ENCODE measurements around the gene PIERCE2.
"Not testable (repeated sequence)": the region's sequence is repeated elsewhere in the genome, so short reads cannot be mapped to it uniquely, and the experiment has no call there.

PIERCE2 gene

DNA sequence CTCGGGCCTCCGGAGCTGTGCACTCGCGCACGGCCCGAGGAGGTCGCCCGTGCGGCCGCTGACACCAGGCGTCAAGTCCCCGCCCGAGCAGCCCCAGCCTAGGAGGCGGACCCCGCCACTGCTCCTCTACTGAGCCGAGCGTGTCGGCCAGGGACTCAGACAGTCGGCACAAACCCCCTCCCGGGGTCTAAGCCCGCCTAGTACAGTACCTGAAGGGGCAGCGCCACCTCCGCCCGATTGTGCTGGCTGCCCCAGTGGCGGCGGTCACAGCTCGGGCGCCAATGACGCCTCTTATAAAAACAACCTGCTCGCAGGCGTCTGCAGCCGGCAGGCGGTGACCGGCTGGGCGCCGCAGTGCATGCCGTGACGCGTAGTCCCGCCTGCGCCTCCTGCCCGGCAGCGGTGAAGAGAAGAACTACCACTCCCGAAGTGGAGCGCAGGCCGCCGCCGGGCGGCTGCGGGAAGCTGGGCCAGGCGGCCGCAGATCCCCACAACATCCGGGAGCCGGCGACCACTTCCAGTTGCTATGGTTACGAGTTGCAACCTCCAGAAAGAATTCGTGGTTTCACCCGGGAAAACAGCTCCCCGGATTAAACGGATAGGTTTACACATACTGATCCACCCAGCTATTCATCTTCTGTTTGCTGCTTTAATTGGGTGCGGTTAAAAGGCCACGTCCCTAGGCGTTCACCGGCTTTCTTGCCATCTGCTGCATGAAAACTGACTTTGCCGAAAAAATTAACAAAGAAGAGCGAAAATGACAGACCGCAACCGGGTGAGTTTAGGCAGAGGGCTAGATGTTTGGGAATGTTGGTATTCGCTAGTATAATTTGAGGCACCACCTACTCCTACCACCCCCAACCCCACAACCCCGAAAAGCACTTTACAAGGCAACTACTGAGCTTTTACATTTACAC is at the start of gene PIERCE2, which contains the start of gene CCPG1:
Gene PIERCE2, plus strand, starts transcription at position 484 of the 917 bp plus-strand sequence. Its CDS starts 274 bp downstream, at position 758.
Gene CCPG1, minus strand, starts transcription at position 348 of the 917 bp plus-strand sequence. CDS start 18,935 bp downstream, outside the sequence.
- no peak for FAIRE-seq

GRCh38 chr15:55360256-55360655 is 48.0 kb upstream of the PIERCE2 start:
- no peak for FAIRE-seq

GRCh38 chr15:55361048-55361447 is 47.2 kb upstream of the PIERCE2 start:
- FAIRE-seq = no peak

DNA sequence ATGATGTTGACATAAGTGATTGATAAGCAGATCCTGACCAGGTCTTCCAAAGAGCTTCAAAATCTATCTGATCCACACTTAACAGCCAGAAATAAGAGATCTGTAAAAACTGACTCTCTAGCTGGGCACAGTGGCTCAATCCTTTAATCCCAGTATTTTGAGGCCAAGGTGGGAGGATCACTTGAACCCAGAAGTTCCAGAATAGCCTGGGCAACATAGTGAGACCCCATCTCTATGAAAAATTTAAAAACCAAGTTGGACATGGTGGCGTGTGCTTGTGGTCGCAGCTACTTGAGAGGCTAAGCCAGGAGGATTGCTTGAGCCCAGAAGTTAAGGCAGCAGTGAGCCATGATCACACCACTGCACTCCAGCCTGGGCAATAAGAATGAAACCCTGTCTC is 45.7 kb upstream of the PIERCE2 start:
- FAIRE-seq = no peak

GRCh38 chr15:55366981-55367380 is 41.3 kb upstream of the PIERCE2 start:
- no peak for FAIRE-seq

DNA sequence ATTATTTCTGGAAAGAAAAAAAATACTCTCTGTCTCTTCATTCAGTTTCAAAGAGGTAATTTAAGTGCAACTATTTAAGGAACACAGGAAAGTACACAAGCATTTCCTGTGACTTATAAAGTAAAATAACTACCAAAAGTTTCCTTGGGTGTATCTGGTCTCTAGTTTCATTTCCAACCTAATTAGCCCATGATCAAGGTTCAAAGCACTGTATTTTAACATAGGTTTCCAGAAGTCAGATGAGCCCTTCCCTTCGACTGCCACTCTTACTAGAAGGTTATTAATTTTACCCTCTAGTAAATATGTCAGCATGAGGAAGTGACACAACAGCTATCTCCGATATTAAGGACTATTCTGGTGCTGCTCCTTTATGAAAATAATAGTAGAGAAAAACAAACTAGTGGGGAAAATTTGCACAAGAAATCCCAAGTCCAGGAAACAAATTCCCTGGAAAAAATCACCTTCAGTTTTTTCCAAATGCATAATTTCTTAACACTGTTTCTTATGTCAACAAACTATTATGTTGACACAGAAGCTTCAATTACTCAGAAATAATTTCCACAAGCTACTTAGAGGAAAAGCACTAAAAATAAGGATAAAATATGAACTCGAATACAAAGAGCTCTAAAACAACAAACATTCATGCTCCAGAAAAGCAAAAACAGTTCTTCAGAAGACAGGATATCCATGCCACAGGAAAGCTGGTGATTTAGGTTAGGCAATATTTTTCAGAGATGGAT is 35.4 kb upstream of the PIERCE2 start:
- no peak for FAIRE-seq

GRCh38 chr15:55379095-55379494 is 29.2 kb upstream of the PIERCE2 start:
- no peak for FAIRE-seq

DNA sequence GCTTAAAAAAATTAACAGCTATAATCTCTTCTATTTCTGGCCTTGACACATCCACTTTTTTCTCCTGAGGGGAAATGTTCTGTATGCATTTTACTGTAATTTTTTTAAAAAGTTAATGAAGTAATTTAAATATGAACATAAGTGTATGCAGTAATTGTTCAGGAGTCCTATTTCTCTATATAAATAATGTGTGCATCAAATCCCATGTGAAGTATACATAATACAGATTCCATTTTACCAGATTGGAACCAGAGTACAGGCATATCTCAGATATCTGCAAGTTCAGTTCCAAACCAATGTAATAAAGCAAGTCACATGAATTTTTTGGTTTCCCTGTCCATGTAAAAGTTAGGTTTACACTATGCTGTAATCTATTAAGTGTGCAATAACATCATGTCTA is 26.7 kb upstream of the PIERCE2 start:
- FAIRE-seq = no peak

GRCh38 chr15:55383687-55384086 is 24.6 kb upstream of the PIERCE2 start:
- no peak for FAIRE-seq

- no peak for FAIRE-seq
These were observed 21.3 kb upstream of the PIERCE2 start for GRCh38 chr15:55387027-55387426.

DNA sequence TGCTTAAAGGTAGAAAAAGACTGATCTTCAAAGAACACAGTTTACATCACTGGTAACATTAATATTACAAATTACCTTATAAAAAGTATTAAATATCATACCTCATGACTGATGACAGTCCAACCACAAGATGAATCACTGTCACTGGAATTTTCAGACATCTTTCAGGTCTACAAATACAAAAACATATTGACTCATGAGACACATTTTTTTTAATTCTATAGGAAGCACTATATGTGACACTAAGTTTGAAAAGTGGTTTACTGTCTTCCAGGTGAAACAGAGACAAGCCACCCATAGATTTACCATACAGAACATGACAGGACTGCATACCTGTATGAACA is 19.1 kb upstream of the PIERCE2 start:
- no peak for FAIRE-seq

- no peak for FAIRE-seq
These were observed 13.6 kb upstream of the PIERCE2 start for GRCh38 chr15:55394694-55395093.

DNA sequence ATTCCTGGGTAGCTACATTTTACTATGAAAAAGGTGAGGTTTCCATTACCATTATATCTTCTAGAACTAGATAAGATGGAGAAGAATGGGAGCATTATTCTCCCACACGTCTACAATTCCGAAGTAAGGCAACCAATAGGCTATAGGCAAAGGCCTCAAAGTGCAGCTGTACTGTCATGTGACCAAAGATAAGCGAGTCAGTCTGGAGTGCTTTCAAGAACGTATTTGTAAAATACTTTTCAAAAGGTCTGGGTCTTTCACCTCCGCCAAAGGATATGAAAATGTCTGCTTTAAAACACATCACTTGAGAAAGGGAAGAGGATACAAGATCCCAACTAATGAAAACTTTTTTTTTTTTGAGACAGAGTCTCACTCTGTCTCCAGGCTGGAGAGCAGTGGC is 10.1 kb upstream of the PIERCE2 start:
- no peak for FAIRE-seq

GRCh38 chr15:55400050-55400449 is 8.2 kb upstream of the PIERCE2 start:
- not testable (repeated sequence) for FAIRE-seq

DNA sequence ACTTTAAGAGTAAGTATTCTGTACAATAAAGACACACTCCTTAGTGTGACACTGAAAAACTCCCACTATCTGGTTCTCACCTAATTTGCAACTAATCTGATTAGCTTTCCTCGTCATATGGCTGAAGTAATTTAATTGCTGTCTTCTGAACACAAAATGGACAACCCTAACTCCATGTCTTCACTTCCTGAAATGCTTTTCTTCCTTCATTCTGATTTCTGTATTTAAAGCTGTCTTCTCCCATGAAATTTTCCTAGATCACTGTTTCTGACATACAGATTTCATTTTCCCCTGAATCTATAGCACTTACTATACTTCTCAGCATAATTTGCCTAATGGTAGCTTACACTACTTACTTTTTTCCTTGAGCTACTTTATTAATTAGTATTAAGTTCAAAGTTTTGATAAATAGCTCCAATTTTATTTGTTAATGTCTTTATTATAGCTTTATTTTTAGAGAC is 6.5 kb upstream of the PIERCE2 start:
- FAIRE-seq = no peak

GRCh38 chr15:55402707-55403106 is 5.6 kb upstream of the PIERCE2 start:
- no peak for FAIRE-seq

- FAIRE-seq = no peak
These were observed 4.8 kb upstream of the PIERCE2 start for GRCh38 chr15:55403531-55403930.

DNA sequence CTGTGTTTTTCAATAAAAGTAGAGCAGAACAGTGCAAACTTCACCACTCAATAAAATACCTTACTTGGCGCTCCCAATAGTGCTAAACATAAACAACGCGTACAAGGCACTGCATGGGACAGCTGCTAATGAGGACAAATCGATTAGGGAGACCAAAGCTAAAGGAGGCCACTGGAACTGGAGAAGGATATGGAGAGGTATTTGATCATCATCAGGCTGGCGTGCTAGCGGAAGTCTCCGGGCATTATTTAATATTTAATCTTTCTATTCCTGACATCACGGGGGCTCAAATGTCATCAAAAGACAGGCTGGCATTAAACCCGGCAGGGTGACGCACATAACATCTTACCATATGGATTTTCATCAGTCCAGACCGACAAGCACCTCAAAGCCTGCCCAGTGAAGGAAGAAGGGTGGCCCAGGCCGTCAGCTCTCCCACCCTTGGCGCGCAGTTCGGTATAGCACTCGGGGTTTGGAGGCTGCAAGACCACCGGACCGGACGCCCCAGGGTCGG is 740 bp upstream of the PIERCE2 start:
- FAIRE-seq = no peak

- FAIRE-seq = not testable (repeated sequence)
These were observed 681 bp downstream of the PIERCE2 start for GRCh38 chr15:55408976-55409375.

- FAIRE-seq = not testable (repeated sequence)
These were observed 9.4 kb downstream of the PIERCE2 start for GRCh38 chr15:55417678-55418077.

- no peak for FAIRE-seq
These were observed 12.0 kb downstream of the PIERCE2 start for GRCh38 chr15:55420171-55420866.

GRCh38 chr15:55422089-55422488 is 13.8 kb downstream of the PIERCE2 start:
- no peak for FAIRE-seq

All from A204.1 (cell line).